Measurements from ENCODE around the gene AP3B1. TPM values are rescaled to one million over a fixed set of nuclear protein-coding genes. Genes with fewer than 3 reads are reported as not detected.

The AP3B1 gene
- polyA plus RNA-seq, 1 experiment = 67.0 TPM

- no peak for TF ChIP-seq CTCF (IDR thresholded peaks at IDR 0.05; ENCODE audit: low read depth, low read length)
- no peak overlapping the region for H3K27ac ChIP-seq (ENCODE audit: low read depth, low read length)
- ChIA-PET CTCF (no interaction called here), POLR2A (no interaction called here)
- no peak overlapping the region for H3K4me3 ChIP-seq (ENCODE audit: low read depth, low read length)
- H3K27me3 ChIP-seq (ENCODE audit: control insufficient read depth, insufficient read depth, low read length) = peaks cover 37% of the 10 kb centered on the region
- DNase-seq (ENCODE audit: low read depth, low spot score) = no peak
- peaks cover 4% of the 10 kb centered on the region; the same call in 1 of the 2 replicates for H3K9me3 ChIP-seq (ENCODE audit: control insufficient read depth, insufficient read depth, low read length)
Observed at GRCh38 chr5:77957516-77957915, 337.0 kb downstream of the AP3B1 start.

- no peak for TF ChIP-seq CTCF (IDR thresholded peaks at IDR 0.05; ENCODE audit: low read depth, low read length)
- no peak overlapping the region for H3K4me3 ChIP-seq (ENCODE audit: low read depth, low read length)
- H3K27ac ChIP-seq (ENCODE audit: low read depth, low read length) = no peak overlapping the region
- no peak for DNase-seq (ENCODE audit: low read depth, low spot score)
- H3K9me3 ChIP-seq (ENCODE audit: control insufficient read depth, insufficient read depth, low read length) = peaks cover 4% of the 10 kb centered on the region; the same call in 1 of the 2 replicates
- H3K27me3 ChIP-seq (ENCODE audit: control insufficient read depth, insufficient read depth, low read length) = peaks cover 36% of the 10 kb centered on the region
- ChIA-PET POLR2A (no interaction called here), CTCF (no interaction called here)
Observed at GRCh38 chr5:77957081-77957480, 337.4 kb downstream of the AP3B1 start.

GRCh38 chr5:77955577-77955976, 338.9 kb downstream of the AP3B1 start:
- DNase-seq (ENCODE audit: low read depth, low spot score) = no peak
- TF ChIP-seq CTCF (IDR thresholded peaks at IDR 0.05; ENCODE audit: low read depth, low read length) = no peak
- no peak overlapping the region for H3K27ac ChIP-seq (ENCODE audit: low read depth, low read length)
- CTCF ChIA-PET = interaction anchor here (0.9 to 1.0 kb wide), 2 partner anchors 20 to 128 kb away, joined by 3 read pairs; no protein-coding TSS in a partner anchor
- no peak overlapping the region for H3K4me3 ChIP-seq (ENCODE audit: low read depth, low read length)
- peaks cover 34% of the 10 kb centered on the region for H3K27me3 ChIP-seq (ENCODE audit: control insufficient read depth, insufficient read depth, low read length)
- peaks cover 4% of the 10 kb centered on the region; the same call in 1 of the 2 replicates for H3K9me3 ChIP-seq (ENCODE audit: control insufficient read depth, insufficient read depth, low read length)
- POLR2A ChIA-PET = no interaction called here

GRCh38 chr5:77953374-77953773, 341.1 kb downstream of the AP3B1 start:
- POLR2A ChIA-PET = no interaction called here
- Histone ChIP-seq H3K27me3 (ENCODE audit: control insufficient read depth, insufficient read depth, low read length) (peaks cover 20% of the 10 kb centered on the region), H3K4me3 (ENCODE audit: low read depth, low read length) (no peak overlapping the region), H3K9me3 (ENCODE audit: control insufficient read depth, insufficient read depth, low read length) (peaks cover 4% of the 10 kb centered on the region; the same call in 1 of the 2 replicates), H3K27ac (ENCODE audit: low read depth, low read length) (no peak overlapping the region)
- DNase-seq (ENCODE audit: low read depth, low spot score) = no peak
- TF ChIP-seq CTCF (IDR thresholded peaks at IDR 0.05; ENCODE audit: low read depth, low read length) = no peak
- CTCF ChIA-PET = no interaction called here

GRCh38 chr5:77952636-77953212, 341.8 kb downstream of the AP3B1 start:
- no peak for DNase-seq (ENCODE audit: low read depth, low spot score)
- H3K27me3 ChIP-seq (ENCODE audit: control insufficient read depth, insufficient read depth, low read length) = peaks cover 18% of the 10 kb centered on the region
- H3K4me3 ChIP-seq (ENCODE audit: low read depth, low read length) = no peak overlapping the region
- CTCF ChIA-PET = no interaction called here
- POLR2A ChIA-PET = interaction anchor here (0.7 kb wide), 1 partner anchor 981 kb away, joined by 4 read pairs; no protein-coding TSS in a partner anchor
- no peak for TF ChIP-seq CTCF (IDR thresholded peaks at IDR 0.05; ENCODE audit: low read depth, low read length)
- H3K9me3 ChIP-seq (ENCODE audit: control insufficient read depth, insufficient read depth, low read length) = peaks cover 4% of the 10 kb centered on the region; the same call in 1 of the 2 replicates
- H3K27ac ChIP-seq (ENCODE audit: low read depth, low read length) = no peak overlapping the region

Small RNA genes lying within 50 kb of the gene (small RNA-seq; reads per million reads assigned to genes)
- gene RF00019 (ENCODE audit: insufficient read length, low read depth) = not detected
- gene RNU6-183P (ENCODE audit: insufficient read length, low read depth) = not detected

Other genes starting within 250 kb of the AP3B1 start
- 40.4 and 44.6 TPM in 2 replicates for gene SCAMP1, start 65.9 kb upstream of the AP3B1 start, polyA plus RNA-seq (2011; rRNA removed)

Measured in AG04450 (cell line).